Trophoblast cell (in vitro differentiated cells and primary cell): ENCODE measurements around the gene GALNS.

Experiments used
- DNase-seq, 2 donors: peaks; one replicate each; pipeline ENCODE4 v3.0.0-alpha.2; 2016
- H2AFZ ChIP-seq: 2 replicates; pipeline ENCODE4 v1.6.1; 2013; ENCODE audit warnings: low read length, moderate library complexity, mild to moderate bottlenecking; ENCODE audit not compliant: insufficient read depth, poor library complexity
- H2AK5ac ChIP-seq: 2 replicates; pipeline ENCODE4 v1.6.1; 2013; ENCODE audit warnings: mild to moderate bottlenecking, low read length
- H2BK120ac ChIP-seq: 2 replicates; pipeline ENCODE4 v1.6.1; 2013; ENCODE audit warnings: low read length, mild to moderate bottlenecking, moderate library complexity; ENCODE audit not compliant: insufficient read depth, poor library complexity
- H2BK12ac ChIP-seq: 2 replicates; pipeline ENCODE4 v1.6.1; 2013; ENCODE audit warnings: mild to moderate bottlenecking, low read length, moderate library complexity
- H2BK5ac ChIP-seq: 2 replicates; pipeline ENCODE4 v1.6.1; 2013; ENCODE audit warnings: low read length, low read depth, moderate library complexity, mild to moderate bottlenecking; ENCODE audit not compliant: poor library complexity
- H3K14ac ChIP-seq: 2 replicates; pipeline ENCODE4 v1.6.1; 2013; ENCODE audit warnings: mild to moderate bottlenecking, low read length
- H3K18ac ChIP-seq: 2 replicates; pipeline ENCODE4 v1.6.1; 2013; ENCODE audit warnings: mild to moderate bottlenecking, low read length
- H3K23ac ChIP-seq: 2 replicates; pipeline ENCODE4 v1.6.1; 2013; ENCODE audit warnings: low read length
- H3K27ac ChIP-seq: 2 replicates; pipeline ENCODE4 v1.5.1; 2013; ENCODE audit warnings: low read depth, mild to moderate bottlenecking, inconsistent platforms, low read length, moderate library complexity
- H3K27me3 ChIP-seq: 2 replicates; pipeline ENCODE4 v1.6.1; 2013; ENCODE audit warnings: inconsistent platforms, mild to moderate bottlenecking, low read length, moderate library complexity; ENCODE audit not compliant: insufficient read depth
- H3K36me3 ChIP-seq, 2 experiments: 1 replicate in 1 of 2; 2 replicates in 1 of 2; pipeline ENCODE4 v1.6.1; 2013; ENCODE audit warnings: low read length in 2 of 2, mild to moderate bottlenecking in 2 of 2, moderate library complexity in 1 of 2; ENCODE audit not compliant: insufficient read depth in 2 of 2, control insufficient read depth in 1 of 2
- H3K4ac ChIP-seq: 2 replicates; pipeline ENCODE4 v1.6.1; 2013; ENCODE audit warnings: low read depth, mild to moderate bottlenecking, low read length, moderate library complexity
- H3K4me1 ChIP-seq, 2 experiments: 1 replicate in 1 of 2; 2 replicates in 1 of 2; pipeline ENCODE4 v1.6.1; 2013; ENCODE audit warnings: low read length in 2 of 2, mild to moderate bottlenecking in 2 of 2, moderate library complexity in 1 of 2; ENCODE audit not compliant: insufficient read depth in 2 of 2, control insufficient read depth in 1 of 2
- H3K4me2 ChIP-seq: 2 replicates; pipeline ENCODE4 v1.6.1; 2013; ENCODE audit warnings: inconsistent platforms, mild to moderate bottlenecking, low read length, moderate library complexity
- H3K4me3 ChIP-seq: 2 replicates; pipeline ENCODE4 v1.5.1; 2013; ENCODE audit warnings: mild to moderate bottlenecking, low read depth, low read length, inconsistent platforms
- H3K79me1 ChIP-seq: one replicate; pipeline ENCODE4 v1.6.1; 2013; ENCODE audit warnings: low read length
- H3K79me2 ChIP-seq: 2 replicates; pipeline ENCODE4 v1.6.1; 2013; ENCODE audit warnings: low read length, mild to moderate bottlenecking; ENCODE audit not compliant: control insufficient read depth, insufficient read depth, poor library complexity
- H3K9ac ChIP-seq: 2 replicates; pipeline ENCODE4 v1.6.1; 2013; ENCODE audit warnings: mild to moderate bottlenecking, low read length
- H3K9me3 ChIP-seq: 2 replicates; pipeline ENCODE4 v1.6.1; 2013; ENCODE audit warnings: low read depth, mild to moderate bottlenecking, control low read depth, inconsistent platforms, low read length; ENCODE audit not compliant: insufficient read depth
- H4K12ac ChIP-seq: 2 replicates; pipeline ENCODE4 v1.6.1; 2013; ENCODE audit warnings: low read depth, mild to moderate bottlenecking, low read length, moderate library complexity
- H4K8ac ChIP-seq: 2 replicates; pipeline ENCODE4 v1.6.1; 2013; ENCODE audit warnings: low read depth, mild to moderate bottlenecking, low read length, moderate library complexity
- H4K91ac ChIP-seq: one replicate; pipeline ENCODE4 v1.6.1; 2013; ENCODE audit warnings: low read depth, mild to moderate bottlenecking, low read length, moderate library complexity
- WGBS: extraction: QIAGEN DNeasy Blood & Tissue Kit; methylation state at CpG from one replicate; pipeline ENCODE4 v1.1.7; 2013; ENCODE audit warnings: missing lambda C conversion rate; ENCODE audit not compliant: insufficient read length, insufficient coverage; ENCODE audit errors: extremely low coverage; 5-methylcytosine and 5-hydroxymethylcytosine counted together

Gene GALNS

GRCh38 chr16:88883946-88884345, 27.2 kb upstream of the GALNS start:
- no peaks in the 10 kb centered on the region for H3K27me3 ChIP-seq
- H3K9ac ChIP-seq = no peak overlapping the region
- no peak overlapping the region for H3K4ac ChIP-seq
- DNase-seq = no peak
- H2AK5ac ChIP-seq = no peak overlapping the region
- H4K8ac ChIP-seq = no peak overlapping the region
- H3K4me2 ChIP-seq = no peak overlapping the region
- H3K4me3 ChIP-seq = no peak overlapping the region
- H3K79me1 ChIP-seq = no peaks in the 10 kb centered on the region
- no peak overlapping the region for H3K14ac ChIP-seq
- no peak overlapping the region for H3K18ac ChIP-seq
- no peak overlapping the region for H2BK5ac ChIP-seq
- H3K36me3 ChIP-seq = no peaks in the 10 kb centered on the region
- H2BK12ac ChIP-seq = no peak overlapping the region
- H4K91ac ChIP-seq = no peak overlapping the region
- no CpG with 5 or more reads among the region's 11 CpGs for WGBS
- H3K4me1 ChIP-seq = no peaks in the 10 kb centered on the region
- no peak overlapping the region for H2BK120ac ChIP-seq
- H4K12ac ChIP-seq = no peak overlapping the region
- peaks cover 12% of the 10 kb centered on the region for H3K9me3 ChIP-seq
- no peak overlapping the region for H3K27ac ChIP-seq
- no peaks in the 10 kb centered on the region for H3K79me2 ChIP-seq
- H2AFZ ChIP-seq = no peak overlapping the region
- H3K23ac ChIP-seq = no peak overlapping the region

GRCh38 chr16:88883117-88883895, 26.6 kb upstream of the GALNS start:
- WGBS = no CpG with 5 or more reads among the region's 49 CpGs
- Histone ChIP-seq H2BK5ac (no peak overlapping the region), H3K18ac (no peak overlapping the region), H3K14ac (no peak overlapping the region), H3K79me2 (no peaks in the 10 kb centered on the region), H4K12ac (no peak overlapping the region), H3K27ac (no peak overlapping the region), H3K27me3 (no peaks in the 10 kb centered on the region), H3K4me1 (no peaks in the 10 kb centered on the region), H2BK120ac (no peak overlapping the region), H3K79me1 (no peaks in the 10 kb centered on the region), H2BK12ac (no peak overlapping the region), H3K4me3 (no peak overlapping the region), H3K9ac (no peak overlapping the region), H2AK5ac (no peak overlapping the region), H4K8ac (no peak overlapping the region), H3K9me3 (peaks cover 10% of the 10 kb centered on the region), H4K91ac (no peak overlapping the region), H3K36me3 (no peaks in the 10 kb centered on the region), H2AFZ (no peak overlapping the region), H3K23ac (no peak overlapping the region), H3K4ac (no peak overlapping the region), H3K4me2 (no peak overlapping the region)
- no peak for DNase-seq

DNA sequence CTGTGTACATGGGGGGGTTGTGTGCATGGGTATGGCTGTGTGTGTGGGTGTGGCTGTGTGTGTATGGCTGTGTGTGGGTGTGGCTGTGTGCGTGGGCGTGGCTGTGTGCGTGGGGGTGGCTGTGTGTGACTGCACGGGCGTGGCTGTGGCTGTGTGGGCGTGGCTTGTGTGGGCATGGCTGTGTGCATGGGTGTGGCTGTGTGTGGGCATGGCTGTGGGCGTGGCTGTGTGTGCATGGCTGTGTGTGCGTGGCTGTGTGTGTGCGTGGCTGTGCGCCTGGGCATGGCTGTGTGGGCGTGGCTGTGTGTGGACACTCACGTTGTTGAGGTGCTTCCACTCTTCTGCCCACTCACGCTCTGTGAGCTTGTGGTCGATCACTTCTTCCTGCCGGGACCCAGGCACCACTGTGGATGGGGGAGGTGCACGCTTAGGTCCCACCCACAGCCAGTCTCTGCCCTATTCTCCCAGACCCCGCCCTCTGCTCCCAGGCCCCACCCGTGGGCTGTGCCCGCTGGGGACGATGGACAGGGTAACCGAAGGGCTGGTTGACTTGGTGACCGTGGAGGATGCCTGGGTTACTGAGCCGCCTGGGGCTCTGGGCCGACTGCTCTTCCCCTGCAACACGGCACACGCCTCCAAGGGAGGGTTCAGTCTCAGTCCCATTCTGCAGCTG, 25.7 kb upstream of the GALNS start:
- H2AK5ac ChIP-seq = no peak overlapping the region
- no peak overlapping the region for H3K23ac ChIP-seq
- H2AFZ ChIP-seq = no peak overlapping the region
- no peak overlapping the region for H3K14ac ChIP-seq
- peaks cover 10% of the 10 kb centered on the region for H3K9me3 ChIP-seq
- H3K9ac ChIP-seq = no peak overlapping the region
- H3K79me2 ChIP-seq = no peaks in the 10 kb centered on the region
- H3K79me1 ChIP-seq = no peaks in the 10 kb centered on the region
- WGBS = no CpG with 5 or more reads among the region's 26 CpGs
- no peak overlapping the region for H3K18ac ChIP-seq
- no peaks in the 10 kb centered on the region for H3K27me3 ChIP-seq
- no peak overlapping the region for H3K27ac ChIP-seq
- no peaks in the 10 kb centered on the region for H3K4me1 ChIP-seq
- H3K4me2 ChIP-seq = no peak overlapping the region
- no peak overlapping the region for H2BK12ac ChIP-seq
- H3K4me3 ChIP-seq = peak overlapping the region; percentile 64
- H4K91ac ChIP-seq = no peak overlapping the region
- H2BK120ac ChIP-seq = no peak overlapping the region
- no peak overlapping the region for H3K4ac ChIP-seq
- no peaks in the 10 kb centered on the region for H3K36me3 ChIP-seq
- no peak overlapping the region for H2BK5ac ChIP-seq
- DNase-seq = no peak
- H4K12ac ChIP-seq = no peak overlapping the region
- H4K8ac ChIP-seq = no peak overlapping the region

DNA sequence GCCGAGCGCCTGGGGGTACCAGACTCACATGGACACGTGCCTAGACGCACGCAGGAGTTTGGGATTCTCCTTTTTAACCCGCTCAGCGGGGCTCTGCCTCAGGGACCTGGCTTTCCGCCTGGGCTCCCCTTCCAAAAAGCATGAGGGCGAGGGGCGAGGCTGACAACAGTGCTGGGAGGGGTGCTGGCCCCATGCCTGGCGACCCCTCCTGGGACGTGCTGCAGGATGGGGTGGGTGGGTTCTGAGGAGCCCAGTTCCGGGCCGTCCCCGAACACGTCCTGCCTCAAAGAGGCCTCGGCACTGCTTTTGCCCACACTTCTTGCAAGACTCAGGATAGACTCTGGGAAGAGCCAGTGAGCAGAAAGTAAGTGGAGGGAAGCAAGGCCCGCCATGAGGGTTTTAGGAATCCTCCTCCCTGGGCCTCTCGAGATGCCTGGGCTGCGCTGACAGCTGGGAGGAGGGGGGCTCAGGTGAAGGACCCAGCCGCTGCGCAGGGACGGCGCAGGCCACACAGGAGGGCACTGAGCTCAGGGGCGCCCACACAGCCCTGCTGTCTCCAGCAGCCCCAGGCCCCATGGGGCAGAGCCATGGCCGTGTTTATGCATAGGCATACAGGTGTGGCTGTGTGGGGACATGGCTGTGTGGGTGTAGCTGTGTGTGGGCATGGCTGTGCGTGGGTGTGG, 25.1 kb upstream of the GALNS start:
- peaks cover 10% of the 10 kb centered on the region for H3K9me3 ChIP-seq
- no peak overlapping the region for H2AK5ac ChIP-seq
- H3K18ac ChIP-seq = no peak overlapping the region
- H3K36me3 ChIP-seq = no peaks in the 10 kb centered on the region
- no peak overlapping the region for H2BK12ac ChIP-seq
- WGBS = no CpG with 5 or more reads among the region's 27 CpGs
- H3K14ac ChIP-seq = no peak overlapping the region
- no peaks in the 10 kb centered on the region for H3K4me1 ChIP-seq
- no peak overlapping the region for H3K9ac ChIP-seq
- H3K79me1 ChIP-seq = no peaks in the 10 kb centered on the region
- DNase-seq = no peak
- no peaks in the 10 kb centered on the region for H3K27me3 ChIP-seq
- H4K8ac ChIP-seq = no peak overlapping the region
- peak overlapping the region; percentile 64 for H3K4me3 ChIP-seq
- H4K12ac ChIP-seq = no peak overlapping the region
- H4K91ac ChIP-seq = no peak overlapping the region
- H2AFZ ChIP-seq = no peak overlapping the region
- H3K23ac ChIP-seq = no peak overlapping the region
- H2BK120ac ChIP-seq = no peak overlapping the region
- no peak overlapping the region for H3K27ac ChIP-seq
- H3K79me2 ChIP-seq = no peaks in the 10 kb centered on the region
- no peak overlapping the region for H2BK5ac ChIP-seq
- no peak overlapping the region for H3K4ac ChIP-seq
- no peak overlapping the region for H3K4me2 ChIP-seq
